Osteoblast (primary cell): ENCODE results near the gene RANBP1. TPM values are rescaled to one million over a fixed set of nuclear protein-coding genes. Genes with fewer than 3 reads are reported as not detected.

Experiments used
- DNase-seq: peaks from one replicate; pipeline ENCODE4 v3.0.0; 2011; ENCODE audit warnings: low spot score, mixed read lengths; ENCODE audit not compliant: insufficient read length; ENCODE audit errors: missing footprints
- H2AFZ ChIP-seq: 2 replicates; pipeline ENCODE4 v1.6.0; 2011; ENCODE audit warnings: mild to moderate bottlenecking, low read length
- H3K27ac ChIP-seq: 2 replicates; pipeline ENCODE4 v1.5.1; 2011; ENCODE audit warnings: mild to moderate bottlenecking, low read depth, low read length, moderate library complexity
- H3K27me3 ChIP-seq: 2 replicates; pipeline ENCODE4 v1.6.0; 2012; ENCODE audit warnings: mild to moderate bottlenecking, control low read depth, inconsistent platforms, low read length, moderate library complexity; ENCODE audit not compliant: insufficient read depth
- H3K36me3 ChIP-seq: 2 replicates; pipeline ENCODE4 v1.5.1; 2011; ENCODE audit warnings: mild to moderate bottlenecking, low read length, control low read depth, moderate library complexity; ENCODE audit not compliant: insufficient read depth
- H3K4me1 ChIP-seq: 2 replicates; pipeline ENCODE4 v1.5.1; 2011; ENCODE audit warnings: mild to moderate bottlenecking, low read length, control low read depth, moderate library complexity; ENCODE audit not compliant: insufficient read depth
- H3K4me2 ChIP-seq: 2 replicates; pipeline ENCODE4 v1.6.0; 2011; ENCODE audit warnings: mild to moderate bottlenecking, low read length; ENCODE audit not compliant: insufficient read depth
- H3K4me3 ChIP-seq: fragments of 200-600 bp; sonication (generic); 3 replicates; pipeline ENCODE4 v1.5.1; 2012; ENCODE audit warnings: mild to moderate bottlenecking, low read length, inconsistent platforms; ENCODE audit not compliant: insufficient read depth
- H3K79me2 ChIP-seq: 2 replicates; pipeline ENCODE4 v1.6.0; 2012; ENCODE audit warnings: mild to moderate bottlenecking, low read length, control low read depth, inconsistent platforms; ENCODE audit not compliant: insufficient read depth
- H3K9me3 ChIP-seq: 2 replicates; pipeline ENCODE4 v1.5.1; 2011; ENCODE audit warnings: low read depth, low read length, control low read depth
- H4K20me1 ChIP-seq: 2 replicates; pipeline ENCODE4 v1.6.0; 2012; ENCODE audit warnings: mild to moderate bottlenecking, low read length, control low read depth; ENCODE audit not compliant: insufficient read depth
- total RNA-seq: library from RNA; depleted of rRNA; stranded (reverse); fragments of >200 nt; gene quantifications from 2 replicates; pipeline ENCODE4 v1.2.3, GENCODE V29; 2012
- TF ChIP-seq, protein P1 (sequence below): IDR thresholded peaks from 2 replicates; pipeline ENCODE4 v1.5.1; 2011; ENCODE audit warnings: mild to moderate bottlenecking, low read depth, low read length, moderate library complexity; ENCODE audit errors: extremely low read depth

The RANBP1 gene
- total RNA-seq, 1 donor = 85.8 TPM

DNA sequence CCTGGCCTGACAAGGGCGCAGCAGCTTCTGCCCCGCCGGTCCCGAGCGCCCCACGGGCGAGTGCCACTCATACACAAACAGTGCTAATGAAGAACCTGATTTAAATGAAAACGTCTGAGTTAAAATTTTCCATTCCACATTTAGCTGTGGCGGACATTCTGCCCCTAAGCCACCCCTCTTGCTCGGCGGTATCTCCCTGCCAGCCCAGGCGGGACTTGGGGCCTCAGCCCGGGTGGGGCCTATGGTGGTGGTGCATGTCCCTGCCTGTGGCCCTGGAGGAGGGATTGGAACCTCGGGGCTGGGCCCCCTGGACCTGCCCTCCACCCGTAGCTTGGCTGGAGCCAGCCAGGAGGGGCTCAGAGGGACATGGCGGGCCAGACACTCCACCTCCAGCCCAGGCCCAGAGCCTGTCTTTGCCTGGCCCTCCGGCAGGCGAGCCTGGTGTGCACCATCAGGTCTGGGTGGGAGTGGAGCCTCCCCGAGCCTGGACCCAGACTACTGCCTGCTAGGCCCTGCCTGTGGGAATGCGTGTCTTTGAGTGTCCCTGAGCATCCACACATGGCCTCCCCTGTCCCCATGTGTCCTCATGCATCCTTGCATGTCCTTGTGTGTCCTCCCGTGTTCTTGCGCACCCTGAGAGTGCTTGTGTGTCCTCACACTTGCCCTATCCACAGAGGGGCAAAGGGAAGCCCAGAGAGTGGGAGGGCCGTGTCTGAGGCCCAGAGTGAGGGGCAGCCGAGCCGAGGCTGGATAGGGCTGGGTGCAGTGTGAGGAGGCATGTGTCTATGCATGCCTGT, 20.1 kb downstream of the RANBP1 start:
- H4K20me1 ChIP-seq = peaks cover 54% of the 10 kb centered on the region
- H2AFZ ChIP-seq = no peak overlapping the region

GRCh38 chr22:20136603-20136873, 20.6 kb downstream of the RANBP1 start:
- Histone ChIP-seq H3K27ac (no peak overlapping the region), H2AFZ (no peak overlapping the region), H4K20me1 (peaks cover 54% of the 10 kb centered on the region), H3K4me1 (peaks cover 21% of the 10 kb centered on the region), H3K79me2 (peaks cover 89% of the 10 kb centered on the region), H3K9me3 (no peaks in the 10 kb centered on the region), H3K4me3 (no peak overlapping the region), H3K4me2 (no peak overlapping the region), H3K36me3 (peaks cover 5% of the 10 kb centered on the region), H3K27me3 (no peaks in the 10 kb centered on the region)
- TF ChIP-seq, protein P1, sequence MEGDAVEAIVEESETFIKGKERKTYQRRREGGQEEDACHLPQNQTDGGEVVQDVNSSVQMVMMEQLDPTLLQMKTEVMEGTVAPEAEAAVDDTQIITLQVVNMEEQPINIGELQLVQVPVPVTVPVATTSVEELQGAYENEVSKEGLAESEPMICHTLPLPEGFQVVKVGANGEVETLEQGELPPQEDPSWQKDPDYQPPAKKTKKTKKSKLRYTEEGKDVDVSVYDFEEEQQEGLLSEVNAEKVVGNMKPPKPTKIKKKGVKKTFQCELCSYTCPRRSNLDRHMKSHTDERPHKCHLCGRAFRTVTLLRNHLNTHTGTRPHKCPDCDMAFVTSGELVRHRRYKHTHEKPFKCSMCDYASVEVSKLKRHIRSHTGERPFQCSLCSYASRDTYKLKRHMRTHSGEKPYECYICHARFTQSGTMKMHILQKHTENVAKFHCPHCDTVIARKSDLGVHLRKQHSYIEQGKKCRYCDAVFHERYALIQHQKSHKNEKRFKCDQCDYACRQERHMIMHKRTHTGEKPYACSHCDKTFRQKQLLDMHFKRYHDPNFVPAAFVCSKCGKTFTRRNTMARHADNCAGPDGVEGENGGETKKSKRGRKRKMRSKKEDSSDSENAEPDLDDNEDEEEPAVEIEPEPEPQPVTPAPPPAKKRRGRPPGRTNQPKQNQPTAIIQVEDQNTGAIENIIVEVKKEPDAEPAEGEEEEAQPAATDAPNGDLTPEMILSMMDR = no peak
- DNase-seq = no peak

More for the DNA sequence above, 20.1 kb downstream of the RANBP1 start:
- TF ChIP-seq, protein P1 = no peak
- Histone ChIP-seq H3K27me3 (no peaks in the 10 kb centered on the region), H3K4me1 (peaks cover 17% of the 10 kb centered on the region), H3K4me3 (no peak overlapping the region), H3K27ac (no peak overlapping the region), H3K9me3 (no peaks in the 10 kb centered on the region), H3K4me2 (no peak overlapping the region), H3K36me3 (peaks cover 5% of the 10 kb centered on the region), H3K79me2 (peaks cover 89% of the 10 kb centered on the region)
- no peak for DNase-seq

DNA sequence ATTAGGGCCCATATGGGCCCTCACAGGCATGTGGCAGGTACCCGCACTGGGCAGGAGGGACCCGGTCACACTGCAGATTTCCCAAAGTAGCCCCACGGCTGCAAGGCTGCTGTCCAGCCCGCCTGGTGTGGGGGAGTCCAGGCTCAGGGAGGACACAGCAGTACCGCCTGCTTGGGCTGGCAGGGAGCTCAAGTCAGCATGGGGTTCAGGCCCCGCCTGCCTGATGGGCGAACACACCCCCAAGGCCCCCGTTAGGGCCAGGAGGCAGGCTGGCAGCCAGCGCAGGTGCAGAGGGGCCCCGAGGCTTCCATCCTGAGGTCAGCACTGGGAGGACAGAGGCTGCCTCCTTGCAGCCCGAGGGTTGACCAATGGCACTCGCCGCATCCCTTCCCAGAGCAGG, 21.2 kb downstream of the RANBP1 start:
- DNase-seq = no peak
- no peaks in the 10 kb centered on the region for H3K9me3 ChIP-seq
- H3K4me3 ChIP-seq = no peak overlapping the region
- peaks cover 54% of the 10 kb centered on the region for H4K20me1 ChIP-seq
- no peak overlapping the region for H2AFZ ChIP-seq
- peaks cover 86% of the 10 kb centered on the region for H3K79me2 ChIP-seq
- no peak overlapping the region for H3K4me2 ChIP-seq
- H3K27ac ChIP-seq = no peak overlapping the region
- peaks cover 27% of the 10 kb centered on the region for H3K4me1 ChIP-seq
- H3K27me3 ChIP-seq = no peaks in the 10 kb centered on the region
- peaks cover 5% of the 10 kb centered on the region for H3K36me3 ChIP-seq
- TF ChIP-seq, protein P1 = no peak

DNA sequence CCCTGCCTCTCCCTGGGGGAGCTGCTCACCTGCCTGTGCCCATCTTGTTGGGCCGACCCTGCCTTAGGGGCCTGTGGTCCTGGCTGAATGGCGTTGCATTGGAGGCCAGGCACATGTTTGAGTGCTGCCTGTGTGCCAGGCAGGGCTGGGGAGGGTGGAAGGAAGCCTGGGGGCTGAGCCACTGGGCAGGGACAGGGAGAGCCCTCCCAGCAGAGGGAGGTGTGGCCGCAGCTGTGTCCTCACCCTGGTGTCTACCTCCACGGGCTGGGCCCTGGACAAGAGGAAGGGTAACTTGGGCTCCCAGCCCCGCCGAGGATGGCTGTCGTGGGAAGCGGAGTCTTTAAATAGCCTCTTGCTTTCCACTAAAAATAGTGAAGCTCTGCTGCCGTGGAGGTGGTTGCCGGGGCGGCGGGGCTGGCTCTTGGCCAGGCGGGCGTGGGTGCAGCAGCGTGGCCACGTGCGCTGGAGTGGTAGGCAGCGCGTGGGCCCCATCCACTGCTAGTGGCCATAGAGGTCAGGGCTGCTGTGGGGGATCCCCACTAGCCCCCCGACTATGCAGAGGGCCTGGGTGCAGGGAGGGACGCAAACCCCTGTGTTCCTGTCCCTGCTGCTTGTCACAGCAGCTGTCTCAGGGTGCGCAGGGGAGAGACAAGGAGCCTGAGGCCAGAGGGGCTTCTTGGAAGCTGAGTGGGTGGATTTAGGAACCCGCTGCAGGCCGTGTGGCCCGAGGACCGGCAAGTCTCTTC, 21.9 kb downstream of the RANBP1 start:
- H3K79me2 ChIP-seq = peaks cover 81% of the 10 kb centered on the region
- TF ChIP-seq, protein P1 = no peak
- H3K27ac ChIP-seq = no peak overlapping the region
- no peak overlapping the region for H3K4me3 ChIP-seq
- no peaks in the 10 kb centered on the region for H3K9me3 ChIP-seq
- DNase-seq = no peak
- peaks cover 26% of the 10 kb centered on the region for H3K4me1 ChIP-seq
- H3K27me3 ChIP-seq = no peaks in the 10 kb centered on the region
- H3K4me2 ChIP-seq = no peak overlapping the region
- peaks cover 5% of the 10 kb centered on the region for H3K36me3 ChIP-seq
- no peak overlapping the region for H2AFZ ChIP-seq
- peaks cover 50% of the 10 kb centered on the region for H4K20me1 ChIP-seq
